ENCODE measurements around the gene CAMK2D. TPM values are rescaled to one million over a fixed set of nuclear protein-coding genes. Genes with fewer than 3 reads are reported as not detected.

CAMK2D gene
- total RNA-seq, 1 experiment from 2014 or later, result 29.5 TPM

DNA sequence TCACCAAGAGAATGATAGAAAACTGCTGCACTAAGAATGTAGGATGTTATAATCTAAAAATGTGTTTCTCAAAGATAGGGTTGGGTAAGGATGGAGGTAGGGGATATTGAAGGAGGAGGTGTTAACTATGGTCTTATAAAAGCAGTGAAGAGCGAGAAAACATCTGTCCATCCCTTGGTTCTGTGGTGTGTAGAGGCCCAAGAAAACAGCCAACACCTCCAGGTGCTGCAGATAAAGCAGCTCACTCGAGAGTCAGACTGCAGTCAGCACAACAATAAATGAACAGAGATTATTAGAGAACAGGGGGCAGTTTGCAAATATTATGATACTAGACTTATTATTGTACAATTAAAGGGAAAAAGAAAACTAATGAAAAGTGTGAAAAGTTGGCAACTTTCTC lies 141.5 kb downstream of the CAMK2D start:
- no TSS peak for BruUV-seq (replicated peaks)
- intact Hi-C loops (cut with micrococcal nuclease; ENCODE audit: unreplicated experiment), result no loop called here
- Histone ChIP-seq H3K4me3 (ENCODE audit: low read depth in 2 of 2, low read length in 2 of 2) (no peak overlapping the region), H3K4me1 (ENCODE audit: control insufficient read depth, insufficient read depth, low read length) (no peaks in the 10 kb centered on the region), H3K27ac (ENCODE audit: low read length) (no peak overlapping the region), H3K36me3 (ENCODE audit: control insufficient read depth, insufficient read depth, low read length) (no peaks in the 10 kb centered on the region; the same call in 1 of the 2 replicates), H3K9me3 (ENCODE audit: control insufficient read depth, insufficient read depth, low read depth, low read length) (no peaks in the 10 kb centered on the region), H3K27me3 (ENCODE audit: control insufficient read depth, insufficient read depth, low read length) (no peaks in the 10 kb centered on the region)
- ATAC-seq (no peak), DNase-seq (ENCODE audit: low read depth, low spot score) (no peak)
- CTCF ChIA-PET, result no interaction called here
- TF ChIP-seq, protein P1, sequence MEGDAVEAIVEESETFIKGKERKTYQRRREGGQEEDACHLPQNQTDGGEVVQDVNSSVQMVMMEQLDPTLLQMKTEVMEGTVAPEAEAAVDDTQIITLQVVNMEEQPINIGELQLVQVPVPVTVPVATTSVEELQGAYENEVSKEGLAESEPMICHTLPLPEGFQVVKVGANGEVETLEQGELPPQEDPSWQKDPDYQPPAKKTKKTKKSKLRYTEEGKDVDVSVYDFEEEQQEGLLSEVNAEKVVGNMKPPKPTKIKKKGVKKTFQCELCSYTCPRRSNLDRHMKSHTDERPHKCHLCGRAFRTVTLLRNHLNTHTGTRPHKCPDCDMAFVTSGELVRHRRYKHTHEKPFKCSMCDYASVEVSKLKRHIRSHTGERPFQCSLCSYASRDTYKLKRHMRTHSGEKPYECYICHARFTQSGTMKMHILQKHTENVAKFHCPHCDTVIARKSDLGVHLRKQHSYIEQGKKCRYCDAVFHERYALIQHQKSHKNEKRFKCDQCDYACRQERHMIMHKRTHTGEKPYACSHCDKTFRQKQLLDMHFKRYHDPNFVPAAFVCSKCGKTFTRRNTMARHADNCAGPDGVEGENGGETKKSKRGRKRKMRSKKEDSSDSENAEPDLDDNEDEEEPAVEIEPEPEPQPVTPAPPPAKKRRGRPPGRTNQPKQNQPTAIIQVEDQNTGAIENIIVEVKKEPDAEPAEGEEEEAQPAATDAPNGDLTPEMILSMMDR (IDR thresholded peaks at IDR 0.05), result no peak
- TF ChIP-seq TCF7L2 (IDR thresholded peaks at IDR 0.05; ENCODE audit: low read depth, low read length), result no peak
- TF ChIP-seq, protein P2, sequence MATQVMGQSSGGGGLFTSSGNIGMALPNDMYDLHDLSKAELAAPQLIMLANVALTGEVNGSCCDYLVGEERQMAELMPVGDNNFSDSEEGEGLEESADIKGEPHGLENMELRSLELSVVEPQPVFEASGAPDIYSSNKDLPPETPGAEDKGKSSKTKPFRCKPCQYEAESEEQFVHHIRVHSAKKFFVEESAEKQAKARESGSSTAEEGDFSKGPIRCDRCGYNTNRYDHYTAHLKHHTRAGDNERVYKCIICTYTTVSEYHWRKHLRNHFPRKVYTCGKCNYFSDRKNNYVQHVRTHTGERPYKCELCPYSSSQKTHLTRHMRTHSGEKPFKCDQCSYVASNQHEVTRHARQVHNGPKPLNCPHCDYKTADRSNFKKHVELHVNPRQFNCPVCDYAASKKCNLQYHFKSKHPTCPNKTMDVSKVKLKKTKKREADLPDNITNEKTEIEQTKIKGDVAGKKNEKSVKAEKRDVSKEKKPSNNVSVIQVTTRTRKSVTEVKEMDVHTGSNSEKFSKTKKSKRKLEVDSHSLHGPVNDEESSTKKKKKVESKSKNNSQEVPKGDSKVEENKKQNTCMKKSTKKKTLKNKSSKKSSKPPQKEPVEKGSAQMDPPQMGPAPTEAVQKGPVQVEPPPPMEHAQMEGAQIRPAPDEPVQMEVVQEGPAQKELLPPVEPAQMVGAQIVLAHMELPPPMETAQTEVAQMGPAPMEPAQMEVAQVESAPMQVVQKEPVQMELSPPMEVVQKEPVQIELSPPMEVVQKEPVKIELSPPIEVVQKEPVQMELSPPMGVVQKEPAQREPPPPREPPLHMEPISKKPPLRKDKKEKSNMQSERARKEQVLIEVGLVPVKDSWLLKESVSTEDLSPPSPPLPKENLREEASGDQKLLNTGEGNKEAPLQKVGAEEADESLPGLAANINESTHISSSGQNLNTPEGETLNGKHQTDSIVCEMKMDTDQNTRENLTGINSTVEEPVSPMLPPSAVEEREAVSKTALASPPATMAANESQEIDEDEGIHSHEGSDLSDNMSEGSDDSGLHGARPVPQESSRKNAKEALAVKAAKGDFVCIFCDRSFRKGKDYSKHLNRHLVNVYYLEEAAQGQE (IDR thresholded peaks at IDR 0.05; ENCODE audit: insufficient read depth in 1 of 2, low read depth in 2 of 2, low read length in 1 of 2), result no peak
- no peak for TF ChIP-seq SIN3A (IDR thresholded peaks at IDR 0.05; ENCODE audit: borderline replicate concordance, insufficient read depth, low read depth, low read length)
- TF ChIP-seq POLR2AphosphoS5 (IDR thresholded peaks at IDR 0.05; ENCODE audit: low read depth, low read length), result no peak
- POLR2A ChIA-PET, result no interaction called here
- in situ Hi-C loops (cut with HindIII; ENCODE audit: low pct_unique_long_range_greater_than_20kb, low sequenced_read_pairs), result no loop called here

DNA sequence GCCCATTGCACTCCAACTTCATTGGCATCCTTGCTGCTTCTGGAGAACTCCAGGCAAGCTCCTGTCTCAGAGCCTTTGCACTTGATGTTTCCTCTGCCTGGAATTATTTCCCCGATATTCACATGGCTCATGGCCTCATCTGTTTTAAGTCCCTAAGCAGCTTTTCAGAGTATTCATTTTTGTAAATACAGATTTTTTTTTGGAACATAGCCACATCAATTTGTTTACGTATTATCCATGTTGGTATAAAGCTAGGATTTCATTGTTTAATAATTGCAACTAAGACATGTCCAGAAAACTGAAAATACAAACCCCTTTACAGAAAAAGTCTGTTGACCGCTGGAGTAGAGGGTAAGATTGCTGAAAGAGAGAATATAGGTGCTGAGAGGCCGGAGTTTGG lies 142.0 kb downstream of the CAMK2D start:
- Histone ChIP-seq H3K4me3 (ENCODE audit: low read depth in 2 of 2, low read length in 2 of 2) (no peak overlapping the region), H3K9me3 (ENCODE audit: control insufficient read depth, insufficient read depth, low read depth, low read length) (no peaks in the 10 kb centered on the region), H3K4me1 (ENCODE audit: control insufficient read depth, insufficient read depth, low read length) (no peaks in the 10 kb centered on the region), H3K36me3 (ENCODE audit: control insufficient read depth, insufficient read depth, low read length) (no peaks in the 10 kb centered on the region; the same call in 1 of the 2 replicates), H3K27me3 (ENCODE audit: control insufficient read depth, insufficient read depth, low read length) (no peaks in the 10 kb centered on the region), H3K27ac (ENCODE audit: low read length) (no peak overlapping the region)
- intact Hi-C loops (cut with micrococcal nuclease; ENCODE audit: unreplicated experiment) (no loop called here), in situ Hi-C loops (cut with HindIII; ENCODE audit: low pct_unique_long_range_greater_than_20kb, low sequenced_read_pairs) (no loop called here)
- DNase-seq (ENCODE audit: low read depth, low spot score) (no peak), ATAC-seq (no peak)
- POLR2A ChIA-PET, result no interaction called here
- no TSS peak for BruUV-seq (replicated peaks)
- CTCF ChIA-PET, result no interaction called here
- TF ChIP-seq, protein P2 (IDR thresholded peaks at IDR 0.05; ENCODE audit: insufficient read depth in 1 of 2, low read depth in 2 of 2, low read length in 1 of 2), result no peak
